GM18870 (cell line): ENCODE results near the gene POLE.

ENCODE experiments used
- ATAC-seq: cut with Tn5 transposase; IDR thresholded peaks from one replicate; pipeline ENCODE4 v1.9.1; 2021; ENCODE audit warnings: moderate library complexity; ENCODE audit not compliant: unreplicated experiment

Gene POLE

DNA sequence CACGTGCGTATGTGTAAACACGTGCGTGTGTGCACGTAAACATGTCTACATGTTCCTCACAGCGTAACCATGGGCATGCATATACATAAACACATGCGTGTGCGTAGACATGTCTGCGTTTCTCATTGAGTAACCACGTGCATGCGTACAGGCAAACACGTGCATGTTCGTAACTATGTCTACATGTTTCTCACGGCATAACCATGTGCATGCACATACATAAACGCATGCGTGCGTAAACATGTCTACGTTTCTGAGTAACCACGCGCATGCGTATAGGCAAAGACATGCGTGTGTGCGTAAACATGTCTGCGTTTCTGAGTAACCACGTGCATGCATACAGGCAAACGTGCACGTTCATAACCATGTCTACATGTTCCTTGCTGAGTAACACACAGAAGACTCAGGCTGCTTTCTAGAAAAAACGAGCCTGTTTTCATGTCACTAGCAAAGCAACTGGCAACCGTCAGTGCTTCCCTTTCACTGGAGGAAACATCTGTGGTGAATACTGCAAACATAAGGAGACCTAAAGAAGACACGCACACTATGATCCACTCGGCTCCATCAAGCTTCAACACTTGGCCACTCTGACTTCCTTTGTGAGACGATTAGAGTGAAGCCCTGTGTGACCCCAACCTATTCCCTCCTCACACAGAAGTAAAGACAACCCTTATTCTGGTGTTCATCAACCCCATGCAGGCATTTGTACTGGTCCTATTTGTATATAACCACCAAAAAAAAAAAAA, 28.8 kb downstream of the POLE start:
- no peak for ATAC-seq

DNA sequence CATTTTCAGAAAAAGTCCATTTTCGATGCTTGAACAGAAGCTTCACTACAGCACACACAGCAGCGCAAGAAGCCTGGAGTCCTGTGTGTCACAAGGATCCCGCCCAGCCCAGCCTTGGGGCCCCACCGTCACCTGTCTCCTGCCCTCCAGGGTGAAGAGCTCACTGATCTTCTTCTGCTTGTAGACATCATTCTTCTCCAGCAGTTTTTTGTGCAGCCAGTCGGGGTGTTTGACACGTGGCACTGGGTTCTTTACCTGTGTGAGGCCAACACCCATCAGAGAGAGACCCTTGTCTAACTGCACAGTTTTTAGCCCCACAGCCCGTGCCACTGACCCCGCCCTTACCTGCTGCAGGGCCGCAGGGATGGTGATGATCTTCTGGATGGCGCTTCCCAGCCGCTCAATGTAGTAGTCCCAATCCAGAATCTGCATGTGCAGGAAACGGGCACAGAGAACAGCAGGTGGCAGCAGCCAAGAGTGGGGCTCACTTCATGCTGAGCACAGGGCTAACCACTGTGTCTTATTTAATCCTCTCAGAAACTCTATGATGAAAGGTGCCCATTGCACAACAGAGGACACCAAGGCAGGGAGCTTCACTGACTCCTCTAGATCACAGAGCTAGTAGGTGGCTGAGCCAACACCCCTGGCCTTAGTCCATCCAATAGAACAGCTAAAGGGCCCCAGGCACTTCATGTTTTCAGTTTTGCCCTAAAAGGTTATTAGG, 30.0 kb downstream of the POLE start:
- no peak for ATAC-seq

DNA sequence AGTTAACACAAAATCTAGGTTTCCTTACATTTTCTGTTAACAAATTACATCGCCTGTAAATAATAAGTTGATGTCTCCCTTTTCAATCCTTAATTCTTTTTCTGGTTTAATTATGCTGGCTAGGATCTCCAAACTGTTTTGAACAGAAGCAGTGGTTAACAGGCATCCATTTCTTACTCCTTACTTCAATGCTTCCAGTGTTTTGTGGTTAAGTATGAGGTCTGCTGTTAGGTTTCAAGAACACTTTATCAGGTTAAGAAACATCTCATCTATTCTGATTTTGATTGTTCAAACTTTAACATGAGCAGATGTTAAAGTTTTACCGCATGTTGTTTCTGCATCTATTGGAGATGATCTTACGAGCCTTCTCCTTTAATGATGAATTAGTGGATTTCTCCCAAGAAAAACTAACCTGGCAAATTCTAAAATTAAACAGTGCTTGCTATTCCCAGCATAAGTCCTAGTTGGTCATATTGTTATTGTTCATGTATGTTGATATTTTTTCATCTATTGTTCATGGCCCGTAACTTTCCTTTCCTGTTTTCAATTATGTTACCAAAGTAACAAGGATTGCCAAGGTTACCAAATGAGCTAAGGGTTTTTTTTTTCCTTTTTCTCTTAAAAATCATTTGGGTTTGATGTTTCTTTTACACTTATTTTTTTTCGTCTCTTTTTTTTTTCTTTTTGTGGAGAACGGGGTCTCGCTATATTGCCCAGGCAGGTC, 33.4 kb downstream of the POLE start:
- ATAC-seq: no peak

GRCh38 chr12:132651444-132652100, 35.6 kb downstream of the POLE start:
- ATAC-seq: no peak

- ATAC-seq: no peak
Observed at GRCh38 chr12:132649226-132649945, 37.8 kb downstream of the POLE start.

GRCh38 chr12:132648616-132649225, 38.4 kb downstream of the POLE start:
- ATAC-seq: no peak

DNA sequence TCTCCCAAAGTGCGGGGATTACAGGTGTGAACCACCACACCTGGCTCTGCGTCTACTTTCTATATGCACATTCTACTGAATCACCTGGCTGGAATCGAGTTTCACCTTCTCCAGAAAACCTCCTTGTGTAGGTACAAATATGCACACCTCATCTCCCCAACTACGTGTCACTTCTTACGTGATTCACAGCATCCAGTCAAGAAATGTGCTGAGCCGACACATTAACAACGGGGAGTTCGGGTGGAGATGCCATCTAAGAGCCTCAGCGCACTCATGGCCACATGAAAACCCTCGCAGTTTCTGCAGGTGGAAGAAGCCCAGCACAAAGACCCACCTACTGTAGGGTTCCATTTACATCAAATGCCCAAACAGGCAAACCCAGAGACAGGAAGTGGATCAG, 39.3 kb downstream of the POLE start:
- ATAC-seq: no peak

- no peak for ATAC-seq
Observed at GRCh38 chr12:132646850-132647249, 40.3 kb downstream of the POLE start.

GRCh38 chr12:132642846-132643835, 44.0 kb downstream of the POLE start:
- ATAC-seq: no peak

GRCh38 chr12:132641811-132642650, 45.1 kb downstream of the POLE start:
- no peak for ATAC-seq

DNA sequence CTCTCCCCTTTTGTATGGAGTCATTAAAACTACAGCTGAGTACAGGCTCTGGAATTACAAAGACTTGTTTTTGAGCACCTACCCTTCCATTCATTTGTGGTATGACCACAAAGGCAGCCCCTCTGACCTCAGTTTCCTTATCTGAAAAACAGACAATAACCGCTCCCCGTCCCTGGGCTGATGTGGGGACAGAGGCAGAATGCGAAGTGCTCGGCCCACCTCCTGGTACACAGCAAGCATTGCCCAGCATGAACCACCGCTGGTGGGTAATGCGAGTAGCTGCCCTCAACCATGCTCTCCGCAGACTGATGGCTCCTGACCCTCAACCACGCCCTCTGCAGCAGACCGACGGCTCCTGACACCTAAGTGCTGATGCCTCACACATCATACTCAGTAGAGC, 46.2 kb downstream of the POLE start:
- no peak for ATAC-seq

DNA sequence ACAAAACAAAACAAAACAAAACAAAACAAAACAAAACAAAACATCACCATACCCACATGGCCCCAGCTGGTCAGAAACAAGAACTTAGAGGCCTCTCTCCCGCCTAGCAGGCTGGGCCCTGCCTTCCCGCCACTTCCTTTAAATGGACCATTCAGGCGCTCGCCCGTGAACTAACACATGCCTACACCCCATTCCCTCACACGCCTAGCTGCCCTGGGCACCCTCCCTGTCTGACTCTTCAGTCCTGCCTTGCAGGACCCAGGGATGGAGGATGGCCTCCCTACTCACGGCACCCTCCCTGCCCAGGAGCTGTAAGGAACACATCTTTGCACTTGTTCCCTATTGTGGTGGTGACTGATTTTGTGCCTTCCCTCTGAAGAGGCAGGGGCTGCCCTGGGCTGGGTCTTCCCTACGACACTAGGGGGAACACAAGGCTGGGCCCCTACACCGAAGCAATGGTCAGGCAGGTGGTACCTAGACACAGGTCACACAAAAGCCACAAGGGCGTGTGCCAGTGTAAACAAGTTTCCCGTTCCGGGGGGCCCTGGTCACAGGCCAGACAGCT, 47.1 kb downstream of the POLE start:
- ATAC-seq: no peak

DNA sequence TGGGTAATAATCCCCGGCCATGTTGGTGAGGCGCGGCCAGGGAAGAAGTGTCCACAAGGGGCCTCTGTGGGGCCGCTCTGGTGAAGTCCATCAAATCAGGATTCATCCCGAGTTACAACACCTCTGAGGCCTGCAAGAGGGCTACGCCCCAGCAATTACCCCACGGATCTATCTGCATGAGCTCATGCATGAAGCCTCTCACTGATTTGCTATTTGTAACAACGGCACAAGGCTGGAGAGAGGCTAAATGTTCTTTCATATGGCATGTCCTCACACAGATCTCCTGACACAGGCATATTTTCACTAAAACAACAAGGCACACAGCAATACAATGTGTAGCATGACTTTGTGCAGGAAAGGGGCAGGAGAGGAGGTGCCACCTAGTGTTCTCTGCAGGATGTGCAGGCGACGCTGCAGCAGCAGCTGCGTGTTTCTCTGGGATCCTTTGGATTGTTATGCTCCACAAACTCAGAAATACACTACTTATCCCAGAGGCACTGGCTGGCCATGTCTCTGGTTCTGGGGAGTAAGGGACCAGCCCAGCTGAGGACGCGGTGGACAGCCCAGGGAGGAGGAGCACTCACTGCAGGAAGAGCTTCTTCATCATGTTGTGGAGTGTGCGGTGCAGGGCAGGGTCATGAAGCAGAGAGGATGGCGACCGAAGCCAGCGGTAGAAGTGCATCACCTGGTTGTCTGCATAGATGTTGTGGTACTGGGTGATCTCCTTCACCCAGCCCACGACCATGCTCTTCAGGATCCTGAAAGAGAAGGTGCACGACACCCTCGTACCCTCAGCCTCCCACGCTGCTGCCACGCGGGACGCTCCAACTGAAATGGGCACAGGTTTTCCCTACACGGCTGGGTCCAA, 48.4 kb downstream of the POLE start:
- ATAC-seq: no peak

DNA sequence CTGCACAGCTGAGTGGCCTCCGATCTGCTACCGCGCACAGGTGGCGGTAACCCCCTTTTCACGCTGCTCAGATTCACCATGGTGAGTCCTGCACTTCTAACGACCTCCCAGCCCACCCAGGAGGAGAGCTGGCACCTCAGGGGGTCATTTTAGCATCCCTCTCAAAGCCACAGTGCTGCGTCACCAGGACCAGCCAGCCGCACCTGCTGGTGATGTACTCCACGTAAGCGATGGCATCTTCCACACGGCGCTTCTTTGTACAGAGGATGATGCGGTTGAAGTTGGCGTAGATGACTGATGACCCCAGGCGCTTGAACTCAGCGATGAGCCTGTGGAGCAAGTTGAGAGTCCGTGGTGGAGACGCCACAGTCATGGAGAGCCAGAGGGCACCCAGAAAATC, 49.3 kb downstream of the POLE start:
- ATAC-seq: no peak

- no peak for ATAC-seq
Observed at GRCh38 chr12:132635076-132635955, 51.8 kb downstream of the POLE start.

DNA sequence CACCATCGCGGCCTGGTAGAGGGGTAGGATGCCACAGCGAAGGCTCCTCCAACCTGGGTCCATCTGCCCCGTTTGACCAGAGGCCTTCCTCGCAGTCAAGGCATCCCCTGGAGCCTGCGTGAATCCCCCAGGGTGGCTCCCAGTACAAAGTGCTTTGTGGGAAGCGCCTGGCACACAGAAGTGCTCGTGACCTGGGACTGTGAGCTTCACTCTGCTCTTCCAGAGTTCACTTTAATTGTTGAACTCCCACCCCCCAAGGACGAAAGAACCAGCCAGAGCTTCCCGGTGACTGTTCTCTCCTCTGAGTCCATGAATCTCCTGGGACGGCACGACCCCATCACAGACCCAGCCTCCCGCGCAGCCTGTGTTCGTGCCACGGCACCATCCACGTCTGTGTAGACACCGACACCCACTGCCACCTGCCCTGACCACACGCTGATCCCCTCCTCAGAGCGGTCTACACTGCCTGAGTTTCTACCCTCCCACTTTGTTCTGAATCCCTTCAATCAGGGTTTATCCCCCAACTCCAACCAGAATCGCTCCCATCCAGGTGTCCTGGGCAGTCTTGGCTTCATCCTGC, 52.6 kb downstream of the POLE start:
- ATAC-seq: no peak
